ENCODE measurements around the gene CCDC74A. TPM values are rescaled to one million over a fixed set of nuclear protein-coding genes. Genes with fewer than 3 reads are reported as not detected.
"Not testable (repeated sequence)": the region's sequence is repeated elsewhere in the genome, so short reads cannot be mapped to it uniquely, and the experiment has no call there.

The CCDC74A gene
- polyA plus RNA-seq (2011; rRNA removed) (9.2 and 14.1 TPM in 2 replicates), polyA minus RNA-seq (2011; rRNA and poly(A)+ RNA removed) (2.7 and 3.7 TPM in 2 replicates)

- POLR2A ChIA-PET; H3K36me3 ChIP-seq (ENCODE audit: control insufficient read depth, insufficient read depth, low read length); H3K27me3 ChIP-seq (ENCODE audit: control insufficient read depth, insufficient read depth, low read length); DNase-seq (ENCODE audit: low read depth): not testable (repeated sequence)
- H3K4me3 ChIP-seq (ENCODE audit: low read depth, low read length) = peak within 1 kb of the TSS; percentile 40
- CTCF ChIA-PET = interaction anchor here (0.6 to 2.0 kb wide), 3 partner anchors 35 to 643 kb away, joined by 3 to 6 read pairs (median 5); partner anchors contain the start of gene MZT2A
Measured at GRCh38 chr2:131527131-131528001, at the start of gene CCDC74A. Gene CCDC74A (plus strand): TSS chr2:131527888. CDS start chr2:131527971, 83 bp downstream.

GRCh38 chr2:131478074-131478849, 49.4 kb upstream of the CCDC74A start:
- CTCF ChIA-PET; H3K36me3 ChIP-seq (ENCODE audit: control insufficient read depth, insufficient read depth, low read length); H3K4me3 ChIP-seq (ENCODE audit: low read depth, low read length); H3K27me3 ChIP-seq (ENCODE audit: control insufficient read depth, insufficient read depth, low read length); DNase-seq (ENCODE audit: low read depth); POLR2A ChIA-PET: not testable (repeated sequence)

GRCh38 chr2:131478850-131479461, 48.7 kb upstream of the CCDC74A start:
- DNase-seq (ENCODE audit: low read depth); POLR2A ChIA-PET; H3K36me3 ChIP-seq (ENCODE audit: control insufficient read depth, insufficient read depth, low read length); H3K4me3 ChIP-seq (ENCODE audit: low read depth, low read length); H3K27me3 ChIP-seq (ENCODE audit: control insufficient read depth, insufficient read depth, low read length): not testable (repeated sequence)
- CTCF ChIA-PET = interaction anchor here (1.2 kb wide), 1 partner anchor 13 kb away, joined by 3 read pairs; the partner anchor contains the start of gene MZT2A

GRCh38 chr2:131480351-131480750, 47.3 kb upstream of the CCDC74A start:
- H3K36me3 ChIP-seq (ENCODE audit: control insufficient read depth, insufficient read depth, low read length); H3K27me3 ChIP-seq (ENCODE audit: control insufficient read depth, insufficient read depth, low read length); DNase-seq (ENCODE audit: low read depth); POLR2A ChIA-PET; H3K4me3 ChIP-seq (ENCODE audit: low read depth, low read length): not testable (repeated sequence)
- CTCF ChIA-PET = interaction anchor here (1.2 kb wide), 1 partner anchor 12 kb away, joined by 6 read pairs; the partner anchor contains the start of gene MZT2A

- DNase-seq (ENCODE audit: low read depth); POLR2A ChIA-PET; H3K36me3 ChIP-seq (ENCODE audit: control insufficient read depth, insufficient read depth, low read length); H3K27me3 ChIP-seq (ENCODE audit: control insufficient read depth, insufficient read depth, low read length); H3K4me3 ChIP-seq (ENCODE audit: low read depth, low read length): not testable (repeated sequence)
- CTCF ChIA-PET = interaction anchor here (2.0 kb wide), 1 partner anchor 10 kb away, joined by 9 read pairs; the partner anchor contains the start of gene MZT2A
Measured at GRCh38 chr2:131482506-131483155, 45.1 kb upstream of the CCDC74A start.

- DNase-seq (ENCODE audit: low read depth) = not testable (repeated sequence)
- CTCF ChIA-PET = interaction anchor here (2.0 kb wide), 1 partner anchor 8 kb away, joined by 9 read pairs; the partner anchor contains the start of gene MZT2A
Measured at GRCh38 chr2:131483981-131484820, 43.5 kb upstream of the CCDC74A start.

GRCh38 chr2:131484906-131485460, 42.7 kb upstream of the CCDC74A start:
- H3K36me3 ChIP-seq (ENCODE audit: control insufficient read depth, insufficient read depth, low read length); POLR2A ChIA-PET; CTCF ChIA-PET; H3K27me3 ChIP-seq (ENCODE audit: control insufficient read depth, insufficient read depth, low read length); DNase-seq (ENCODE audit: low read depth); H3K4me3 ChIP-seq (ENCODE audit: low read depth, low read length): not testable (repeated sequence)

More at GRCh38 chr2:131483981-131484820, 43.5 kb upstream of the CCDC74A start:
- H3K36me3 ChIP-seq (ENCODE audit: control insufficient read depth, insufficient read depth, low read length); H3K4me3 ChIP-seq (ENCODE audit: low read depth, low read length); H3K27me3 ChIP-seq (ENCODE audit: control insufficient read depth, insufficient read depth, low read length); POLR2A ChIA-PET: not testable (repeated sequence)

GRCh38 chr2:131486201-131486902, 41.3 kb upstream of the CCDC74A start:
- POLR2A ChIA-PET; H3K4me3 ChIP-seq (ENCODE audit: low read depth, low read length); H3K36me3 ChIP-seq (ENCODE audit: control insufficient read depth, insufficient read depth, low read length); H3K27me3 ChIP-seq (ENCODE audit: control insufficient read depth, insufficient read depth, low read length); CTCF ChIA-PET; DNase-seq (ENCODE audit: low read depth): not testable (repeated sequence)
